GM23248 (cell line): ENCODE measurements around the gene TP63.

Experiments used
- EZH2 ChIP-seq: fragments of 200-600 bp; sonication (generic); IDR thresholded peaks from 2 replicates; pipeline ENCODE4 v1.6.1; 2018; ENCODE audit warnings: antibody characterized with exemption, mild to moderate bottlenecking; ENCODE audit not compliant: insufficient read depth, poor library complexity, severe bottlenecking
- EZH2phosphoT487 ChIP-seq: fragments of 200-600 bp; sonication (generic); IDR thresholded peaks from 2 replicates; pipeline ENCODE4 v1.6.1; 2018; ENCODE audit warnings: antibody characterized with exemption, moderate library complexity, mild to moderate bottlenecking, low read depth; ENCODE audit not compliant: insufficient read depth

GRCh38 chr3:189937302-189938127, 306.3 kb downstream of the TP63 start:
- TF ChIP-seq EZH2phosphoT487 (peak; percentile 86; the same call in 1 of the 2 replicates), EZH2 (no peak)
